ENCODE results near the gene ATG2A.

The ATG2A gene

GRCh38 chr11:64890522-64890939, 26.5 kb downstream of the ATG2A start:
- TF ChIP-seq TAF1 (IDR thresholded peaks at IDR 0.05; ENCODE audit: low read depth, low read length): no peak
- no peak for TF ChIP-seq POLR2AphosphoS5 (IDR thresholded peaks at IDR 0.05; ENCODE audit: low read depth, low read length)
- no peak for TF ChIP-seq POLR2A (IDR thresholded peaks at IDR 0.05; ENCODE audit: low read depth, low read length)
- no peak for TF ChIP-seq POU2F2 (IDR thresholded peaks at IDR 0.05; ENCODE audit: low read depth, low read length)
- no peak for TF ChIP-seq SPI1 (IDR thresholded peaks at IDR 0.05; ENCODE audit: low read depth, low read length)
- TF ChIP-seq PAX5 (IDR thresholded peaks at IDR 0.05; ENCODE audit: insufficient read depth, low read length, severe bottlenecking): no peak
- DNase-seq (ENCODE audit: insufficient read length, low spot score) (no peak), FAIRE-seq (no peak)

GRCh38 chr11:64888729-64889511, 28.1 kb downstream of the ATG2A start:
- no peak for TF ChIP-seq TAF1 (IDR thresholded peaks at IDR 0.05; ENCODE audit: low read depth, low read length)
- TF ChIP-seq SPI1 (IDR thresholded peaks at IDR 0.05; ENCODE audit: low read depth, low read length): no peak
- no peak for TF ChIP-seq POU2F2 (IDR thresholded peaks at IDR 0.05; ENCODE audit: low read depth, low read length)
- no peak for TF ChIP-seq POLR2A (IDR thresholded peaks at IDR 0.05; ENCODE audit: low read depth, low read length)
- TF ChIP-seq POLR2AphosphoS5 (IDR thresholded peaks at IDR 0.05; ENCODE audit: low read depth, low read length): no peak
- no peak for TF ChIP-seq PAX5 (IDR thresholded peaks at IDR 0.05; ENCODE audit: insufficient read depth, low read length, severe bottlenecking)
- FAIRE-seq (no peak), DNase-seq (ENCODE audit: insufficient read length, low spot score) (no peak)

- DNase-seq (ENCODE audit: insufficient read length, low spot score) (no peak), FAIRE-seq (no peak)
- TF ChIP-seq POLR2AphosphoS5 (IDR thresholded peaks at IDR 0.05; ENCODE audit: low read depth, low read length) (no peak), TAF1 (IDR thresholded peaks at IDR 0.05; ENCODE audit: low read depth, low read length) (no peak), PAX5 (IDR thresholded peaks at IDR 0.05; ENCODE audit: insufficient read depth, low read length, severe bottlenecking) (no peak), SPI1 (IDR thresholded peaks at IDR 0.05; ENCODE audit: low read depth, low read length) (no peak), POU2F2 (IDR thresholded peaks at IDR 0.05; ENCODE audit: low read depth, low read length) (no peak), POLR2A (IDR thresholded peaks at IDR 0.05; ENCODE audit: low read depth, low read length) (no peak)
These were observed 28.6 kb downstream of the ATG2A start for GRCh38 chr11:64888406-64888728.

- TF ChIP-seq TAF1 (IDR thresholded peaks at IDR 0.05; ENCODE audit: low read depth, low read length) (no peak), SPI1 (IDR thresholded peaks at IDR 0.05; ENCODE audit: low read depth, low read length) (0 out of 2 replicates have a peak, but pooled peaks have one; percentile 13)
- peak; percentile 85 for FAIRE-seq
- DNase-seq (ENCODE audit: insufficient read length, low spot score): peak; percentile 94
These were observed 29.1 kb downstream of the ATG2A start for GRCh38 chr11:64887757-64888405.

- FAIRE-seq (no peak), DNase-seq (ENCODE audit: insufficient read length, low spot score) (no peak)
- no peak for TF ChIP-seq POLR2A (IDR thresholded peaks at IDR 0.05; ENCODE audit: low read depth, low read length)
- TF ChIP-seq SPI1 (IDR thresholded peaks at IDR 0.05; ENCODE audit: low read depth, low read length): peak; percentile 35; the same call in 1 of the 2 replicates
- no peak for TF ChIP-seq TAF1 (IDR thresholded peaks at IDR 0.05; ENCODE audit: low read depth, low read length)
These were observed 29.7 kb downstream of the ATG2A start for GRCh38 chr11:64887234-64887756.

- TF ChIP-seq POLR2AphosphoS5 (IDR thresholded peaks at IDR 0.05; ENCODE audit: low read depth, low read length): no peak
- no peak for TF ChIP-seq SPI1 (IDR thresholded peaks at IDR 0.05; ENCODE audit: low read depth, low read length)
- no peak for TF ChIP-seq POU2F2 (IDR thresholded peaks at IDR 0.05; ENCODE audit: low read depth, low read length)
- no peak for TF ChIP-seq POLR2A (IDR thresholded peaks at IDR 0.05; ENCODE audit: low read depth, low read length)
- TF ChIP-seq PAX5 (IDR thresholded peaks at IDR 0.05; ENCODE audit: insufficient read depth, low read length, severe bottlenecking): no peak
- FAIRE-seq (no peak), DNase-seq (ENCODE audit: insufficient read length, low spot score) (no peak)
These were observed 31.4 kb downstream of the ATG2A start for GRCh38 chr11:64885367-64886286.

- TF ChIP-seq TAF1 (IDR thresholded peaks at IDR 0.05; ENCODE audit: low read depth, low read length) (no peak), PAX5 (IDR thresholded peaks at IDR 0.05; ENCODE audit: insufficient read depth, low read length, severe bottlenecking) (no peak), POU2F2 (IDR thresholded peaks at IDR 0.05; ENCODE audit: low read depth, low read length) (no peak), POLR2A (IDR thresholded peaks at IDR 0.05; ENCODE audit: low read depth, low read length) (no peak), SPI1 (IDR thresholded peaks at IDR 0.05; ENCODE audit: low read depth, low read length) (no peak), POLR2AphosphoS5 (IDR thresholded peaks at IDR 0.05; ENCODE audit: low read depth, low read length) (no peak)
- FAIRE-seq: no peak
- no peak for DNase-seq (ENCODE audit: insufficient read length, low spot score)
These were observed 33.0 kb downstream of the ATG2A start for GRCh38 chr11:64884019-64884418.

GRCh38 chr11:64883575-64883974, 33.4 kb downstream of the ATG2A start:
- TF ChIP-seq POLR2A (IDR thresholded peaks at IDR 0.05; ENCODE audit: low read depth, low read length): no peak
- no peak for TF ChIP-seq PAX5 (IDR thresholded peaks at IDR 0.05; ENCODE audit: insufficient read depth, low read length, severe bottlenecking)
- no peak for TF ChIP-seq TAF1 (IDR thresholded peaks at IDR 0.05; ENCODE audit: low read depth, low read length)
- TF ChIP-seq POU2F2 (IDR thresholded peaks at IDR 0.05; ENCODE audit: low read depth, low read length): no peak
- no peak for TF ChIP-seq SPI1 (IDR thresholded peaks at IDR 0.05; ENCODE audit: low read depth, low read length)
- TF ChIP-seq POLR2AphosphoS5 (IDR thresholded peaks at IDR 0.05; ENCODE audit: low read depth, low read length): no peak
- FAIRE-seq (no peak), DNase-seq (ENCODE audit: insufficient read length, low spot score) (no peak)

GRCh38 chr11:64882243-64882642, 34.8 kb downstream of the ATG2A start:
- DNase-seq (ENCODE audit: insufficient read length, low spot score) (no peak), FAIRE-seq (no peak)
- TF ChIP-seq POU2F2 (IDR thresholded peaks at IDR 0.05; ENCODE audit: low read depth, low read length) (no peak), TAF1 (IDR thresholded peaks at IDR 0.05; ENCODE audit: low read depth, low read length) (no peak)

Data from GM12891 (cell line).